HepG2 (cell line): ENCODE measurements around the gene SRXN1. TPM values are rescaled to one million over a fixed set of nuclear protein-coding genes. Genes with fewer than 3 reads are reported as not detected.
A peak's percentile ranks its signal among the peaks of the same experiment; 100 is the strongest.

ENCODE experiments used
- ATF7 ChIP-seq, 2 experiments: fragments of 450-650 bp in 1 of 2; sonication (generic) in 1 of 2; formaldehyde crosslinking in 1 of 2; IDR thresholded peaks; 2 replicates each; pipeline versions ENCODE4 v1.4.0 to v1.6.1; 2016 to 2020; ENCODE audit warnings: antibody characterized with exemption in 1 of 2, mild to moderate bottlenecking in 1 of 2, missing genetic modification reagents in 1 of 2
- CHD2 ChIP-seq: IDR thresholded peaks from 2 replicates; pipeline ENCODE4 v1.6.1; 2011; ENCODE audit warnings: low read depth, low read length, improper control_type of control experiment
- FOSL1 ChIP-seq: sonication (generic); formaldehyde crosslinking; IDR thresholded peaks from 2 replicates; pipeline ENCODE4 v1.9.0; 2021; ENCODE audit warnings: missing genetic modification reagents, borderline replicate concordance
- FOXC1 ChIP-seq: sonication (generic); formaldehyde crosslinking; IDR thresholded peaks from 2 replicates; pipeline ENCODE4 v1.8.0; 2022; ENCODE audit warnings: mild to moderate bottlenecking, missing genetic modification reagents, borderline replicate concordance
- HCFC1 ChIP-seq: fragments of 150-350 bp; IDR thresholded peaks from 2 replicates; pipeline ENCODE4 v1.6.1; 2014; ENCODE audit warnings: low read depth, low read length
- HNRNPUL1 ChIP-seq: fragments of 200-400 bp; formaldehyde crosslinking; IDR thresholded peaks from 2 replicates; pipeline ENCODE4 v1.6.1; 2017; ENCODE audit warnings: low read depth, mild to moderate bottlenecking, low read length, moderate library complexity
- HOXA9 ChIP-seq: sonication (generic); formaldehyde crosslinking; IDR thresholded peaks from 2 replicates; pipeline ENCODE4 v1.8.1; 2022; ENCODE audit warnings: missing genetic modification reagents, mild to moderate bottlenecking, moderate library complexity, borderline replicate concordance
- JUN ChIP-seq: sonication (generic); formaldehyde crosslinking; IDR thresholded peaks from 2 replicates; pipeline ENCODE4 v1.4.0; 2020; ENCODE audit warnings: mild to moderate bottlenecking, missing genetic modification reagents
- KDM5A ChIP-seq: fragments of 200-600 bp; sonication (generic); IDR thresholded peaks from 2 replicates; pipeline ENCODE4 v1.7.0; 2018; ENCODE audit warnings: antibody characterized with exemption, mild to moderate bottlenecking, low read length, borderline replicate concordance
- NKX3-1 ChIP-seq: sonication (generic); formaldehyde crosslinking; IDR thresholded peaks from 2 replicates; pipeline ENCODE4 v1.5.0; 2020; ENCODE audit warnings: missing genetic modification reagents
- SIN3A ChIP-seq: IDR thresholded peaks from 2 replicates; pipeline ENCODE4 v1.6.1; 2011; ENCODE audit warnings: low read depth, mild to moderate bottlenecking, control low read depth, low read length, borderline replicate concordance
- SMAD1 ChIP-seq: sonication (generic); formaldehyde crosslinking; IDR thresholded peaks from 2 replicates; pipeline ENCODE4 v1.4.0; 2020; ENCODE audit warnings: missing genetic modification reagents, low read depth, mild to moderate bottlenecking, borderline replicate concordance
- SRSF4 ChIP-seq: fragments of 200-400 bp; formaldehyde crosslinking; IDR thresholded peaks from one replicate; pipeline ENCODE4 v1.6.1; 2018; ENCODE audit warnings: mild to moderate bottlenecking, low read depth, low read length, moderate library complexity; ENCODE audit not compliant: poor library complexity, severe bottlenecking
- ZBTB1 ChIP-seq: sonication (generic); formaldehyde crosslinking; IDR thresholded peaks from 2 replicates; pipeline ENCODE4 v1.4.0; 2020; ENCODE audit warnings: missing genetic modification reagents, borderline replicate concordance
- ZMYM2 ChIP-seq: sonication (generic); formaldehyde crosslinking; IDR thresholded peaks from 2 replicates; pipeline ENCODE4 v1.8.0; 2022; ENCODE audit warnings: mild to moderate bottlenecking, missing genetic modification reagents
- ZNF274 ChIP-seq: sonication (generic); formaldehyde crosslinking; IDR thresholded peaks from 2 replicates; pipeline ENCODE4 v1.5.1; 2020; ENCODE audit warnings: mild to moderate bottlenecking, missing genetic modification reagents
- ZNF577 ChIP-seq: sonication (generic); formaldehyde crosslinking; IDR thresholded peaks from 2 replicates; pipeline ENCODE4 v1.4.0; 2020; ENCODE audit warnings: mild to moderate bottlenecking, low read depth, missing genetic modification reagents, borderline replicate concordance
- ZNF841 ChIP-seq: sonication (generic); formaldehyde crosslinking; IDR thresholded peaks from 2 replicates; pipeline ENCODE4 v1.8.1; 2023; ENCODE audit warnings: missing genetic modification reagents, borderline replicate concordance
- ZSCAN20 ChIP-seq: sonication (generic); formaldehyde crosslinking; IDR thresholded peaks from 2 replicates; pipeline ENCODE4 v1.4.0; 2020; ENCODE audit warnings: missing genetic modification reagents, mild to moderate bottlenecking, borderline replicate concordance
- ZZZ3 ChIP-seq: sonication (generic); formaldehyde crosslinking; IDR thresholded peaks from 2 replicates; pipeline ENCODE4 v1.4.0; 2020; ENCODE audit warnings: missing genetic modification reagents, mild to moderate bottlenecking, borderline replicate concordance
- polyA plus RNA-seq, 8 experiments: library from polyadenylated mRNA; depleted of rRNA in 3 of 8; stranded (reverse) in 7 of 8; unstranded in 1 of 8; fragments of >200 nt; fragmentation: Illumina TruSeq in 4 of 8; extraction: Trizol in 4 of 8; gene quantifications; 2 replicates each; pipeline versions ENCODE4 v1.2.1 to v1.2.3, GENCODE V29; 2011 to 2016; ENCODE audit warnings: low read depth in 4 of 8, missing spikeins in 1 of 8, mixed read lengths in 1 of 8; ENCODE audit not compliant: insufficient read depth in 1 of 8
- total RNA-seq, 5 experiments: library from RNA; depleted of rRNA; stranded (reverse); fragments of >200 nt; fragmentation: Illumina TruSeq; extraction: Trizol; gene quantifications; 2 replicates each; pipeline ENCODE4 v1.2.3, GENCODE V29; 2016; ENCODE audit warnings: low read depth in 1 of 5
- TF ChIP-seq, protein P1 (sequence below): sonication (generic); formaldehyde crosslinking; IDR thresholded peaks from 2 replicates; pipeline ENCODE4 v1.4.0; 2020; ENCODE audit warnings: mild to moderate bottlenecking, missing genetic modification reagents
- TF ChIP-seq, protein P2 (sequence below): sonication (generic); formaldehyde crosslinking; IDR thresholded peaks from 2 replicates; pipeline ENCODE4 v1.4.0; 2020; ENCODE audit warnings: missing genetic modification reagents
- TF ChIP-seq, protein P3 (sequence below): sonication (generic); formaldehyde crosslinking; IDR thresholded peaks from 2 replicates; pipeline ENCODE4 v1.8.0; 2022; ENCODE audit warnings: mild to moderate bottlenecking, missing genetic modification reagents
- TF ChIP-seq, protein P4 (sequence below): sonication (generic); formaldehyde crosslinking; IDR thresholded peaks from 2 replicates; pipeline ENCODE4 v1.9.0; 2022; ENCODE audit warnings: missing genetic modification reagents, mild to moderate bottlenecking, borderline replicate concordance

The SRXN1 gene
- total and polyA plus RNA-seq, 2 of the 13 experiments (the other 11 are each of a cell fraction or from before 2014, with no cell fraction given): 29.9 to 87.7 TPM

DNA sequence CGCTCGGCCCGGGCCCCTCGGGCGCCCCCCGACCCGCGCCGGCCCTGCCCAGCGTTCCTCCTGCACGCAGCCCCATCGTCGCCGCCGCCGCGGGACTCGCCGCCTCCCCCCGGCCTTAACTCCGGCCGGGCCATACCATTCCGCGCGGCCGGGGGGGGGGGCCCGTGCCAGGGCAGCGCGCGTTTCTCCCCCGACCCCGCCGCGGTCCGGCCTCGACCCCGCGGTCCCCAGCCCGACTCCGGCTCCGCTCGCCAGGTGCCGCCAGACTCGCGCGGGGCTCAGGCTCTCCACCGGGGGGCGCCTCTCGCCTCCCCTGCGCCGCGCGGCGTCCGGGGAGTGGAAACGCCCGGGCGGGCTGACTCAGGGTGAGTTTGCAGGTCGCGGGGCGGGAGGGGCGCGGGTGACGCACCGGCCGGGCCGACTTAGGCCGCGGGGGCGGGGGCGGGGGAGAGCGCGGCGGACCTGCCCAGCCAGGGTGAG lies at the start of gene SRXN1 (continued):
- no peak for TF ChIP-seq ZBTB1
- TF ChIP-seq JUN: peak; percentile 14; the same call in 1 of the 2 replicates
- TF ChIP-seq, protein P1, sequence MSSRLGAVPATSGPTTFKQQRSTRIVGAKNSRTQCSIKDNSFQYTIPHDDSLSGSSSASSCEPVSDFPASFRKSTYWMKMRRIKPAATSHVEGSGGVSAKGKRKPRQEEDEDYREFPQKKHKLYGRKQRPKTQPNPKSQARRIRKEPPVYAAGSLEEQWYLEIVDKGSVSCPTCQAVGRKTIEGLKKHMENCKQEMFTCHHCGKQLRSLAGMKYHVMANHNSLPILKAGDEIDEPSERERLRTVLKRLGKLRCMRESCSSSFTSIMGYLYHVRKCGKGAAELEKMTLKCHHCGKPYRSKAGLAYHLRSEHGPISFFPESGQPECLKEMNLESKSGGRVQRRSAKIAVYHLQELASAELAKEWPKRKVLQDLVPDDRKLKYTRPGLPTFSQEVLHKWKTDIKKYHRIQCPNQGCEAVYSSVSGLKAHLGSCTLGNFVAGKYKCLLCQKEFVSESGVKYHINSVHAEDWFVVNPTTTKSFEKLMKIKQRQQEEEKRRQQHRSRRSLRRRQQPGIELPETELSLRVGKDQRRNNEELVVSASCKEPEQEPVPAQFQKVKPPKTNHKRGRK: no peak
- TF ChIP-seq NKX3-1 (CRISPR knock-in tag): no peak
- peak; percentile 75 for TF ChIP-seq ZNF274
- peak; percentile 49; the same call in 1 of the 2 replicates for TF ChIP-seq FOSL1
- TF ChIP-seq ZNF577 (CRISPR knock-in tag): no peak
- TF ChIP-seq, protein P2, sequence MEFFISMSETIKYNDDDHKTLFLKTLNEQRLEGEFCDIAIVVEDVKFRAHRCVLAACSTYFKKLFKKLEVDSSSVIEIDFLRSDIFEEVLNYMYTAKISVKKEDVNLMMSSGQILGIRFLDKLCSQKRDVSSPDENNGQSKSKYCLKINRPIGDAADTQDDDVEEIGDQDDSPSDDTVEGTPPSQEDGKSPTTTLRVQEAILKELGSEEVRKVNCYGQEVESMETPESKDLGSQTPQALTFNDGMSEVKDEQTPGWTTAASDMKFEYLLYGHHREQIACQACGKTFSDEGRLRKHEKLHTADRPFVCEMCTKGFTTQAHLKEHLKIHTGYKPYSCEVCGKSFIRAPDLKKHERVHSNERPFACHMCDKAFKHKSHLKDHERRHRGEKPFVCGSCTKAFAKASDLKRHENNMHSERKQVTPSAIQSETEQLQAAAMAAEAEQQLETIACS (CRISPR knock-in tag): 0 out of 2 replicates have a peak, but pooled peaks have one; percentile 25
- peak; percentile 93; the same call in 1 of the 2 replicates for TF ChIP-seq ZSCAN20 (CRISPR knock-in tag)
- TF ChIP-seq SMAD1 (CRISPR knock-in tag): peak; percentile 74; the same call in 1 of the 2 replicates
- no peak; the same call in none of the 2 replicates for TF ChIP-seq HOXA9
- TF ChIP-seq CHD2: peak; percentile 55; the same call in 1 of the 2 replicates
- peak; percentile 15; the same call in 1 of the 2 replicates for TF ChIP-seq SIN3A
- TF ChIP-seq ZNF841 (CRISPR knock-in tag): 0 out of 2 replicates have a peak, but pooled peaks have one; percentile 73
- TF ChIP-seq HCFC1: peak; percentile 22
- no peak for TF ChIP-seq HNRNPUL1
- no peak for TF ChIP-seq ATF7 (IDR thresholded peaks at IDR 0.05)
- peak; percentile 20; the same call in 1 of the 2 replicates for TF ChIP-seq ATF7 (CRISPR knock-in tag; IDR thresholded peaks at IDR 0.05)
- TF ChIP-seq, protein P3, sequence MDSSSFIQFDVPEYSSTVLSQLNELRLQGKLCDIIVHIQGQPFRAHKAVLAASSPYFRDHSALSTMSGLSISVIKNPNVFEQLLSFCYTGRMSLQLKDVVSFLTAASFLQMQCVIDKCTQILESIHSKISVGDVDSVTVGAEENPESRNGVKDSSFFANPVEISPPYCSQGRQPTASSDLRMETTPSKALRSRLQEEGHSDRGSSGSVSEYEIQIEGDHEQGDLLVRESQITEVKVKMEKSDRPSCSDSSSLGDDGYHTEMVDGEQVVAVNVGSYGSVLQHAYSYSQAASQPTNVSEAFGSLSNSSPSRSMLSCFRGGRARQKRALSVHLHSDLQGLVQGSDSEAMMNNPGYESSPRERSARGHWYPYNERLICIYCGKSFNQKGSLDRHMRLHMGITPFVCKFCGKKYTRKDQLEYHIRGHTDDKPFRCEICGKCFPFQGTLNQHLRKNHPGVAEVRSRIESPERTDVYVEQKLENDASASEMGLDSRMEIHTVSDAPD (CRISPR knock-in tag): no peak; the same call in 1 of the 2 replicates
- TF ChIP-seq SRSF4: no peak
- no peak for TF ChIP-seq FOXC1 (CRISPR knock-in tag)
- TF ChIP-seq KDM5A: no peak; the same call in 1 of the 2 replicates
- TF ChIP-seq, protein P4, sequence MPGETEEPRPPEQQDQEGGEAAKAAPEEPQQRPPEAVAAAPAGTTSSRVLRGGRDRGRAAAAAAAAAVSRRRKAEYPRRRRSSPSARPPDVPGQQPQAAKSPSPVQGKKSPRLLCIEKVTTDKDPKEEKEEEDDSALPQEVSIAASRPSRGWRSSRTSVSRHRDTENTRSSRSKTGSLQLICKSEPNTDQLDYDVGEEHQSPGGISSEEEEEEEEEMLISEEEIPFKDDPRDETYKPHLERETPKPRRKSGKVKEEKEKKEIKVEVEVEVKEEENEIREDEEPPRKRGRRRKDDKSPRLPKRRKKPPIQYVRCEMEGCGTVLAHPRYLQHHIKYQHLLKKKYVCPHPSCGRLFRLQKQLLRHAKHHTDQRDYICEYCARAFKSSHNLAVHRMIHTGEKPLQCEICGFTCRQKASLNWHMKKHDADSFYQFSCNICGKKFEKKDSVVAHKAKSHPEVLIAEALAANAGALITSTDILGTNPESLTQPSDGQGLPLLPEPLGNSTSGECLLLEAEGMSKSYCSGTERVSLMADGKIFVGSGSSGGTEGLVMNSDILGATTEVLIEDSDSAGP (CRISPR knock-in tag): no peak; the same call in 1 of the 2 replicates
- no peak for TF ChIP-seq ZMYM2
- TF ChIP-seq ZZZ3 (CRISPR knock-in tag): no peak
